Kidney (tissue), 14 donors: ENCODE results near the gene SLCO4A1. TPM values are rescaled to one million over a fixed set of nuclear protein-coding genes. Genes with fewer than 3 reads are reported as not detected.

Experiments
- DNase-seq, 5 donors: peaks; one replicate each; pipeline ENCODE4 v3.0.0-alpha.2; 2013 to 2020
- FAIRE-seq: peaks from 2 replicates; lab custom pipeline; 2012; peaks lifted over from hg19 to GRCh38; lab: Jason Lieb, UNC
- H3K27ac ChIP-seq, 2 donors: one replicate each; pipeline ENCODE4 v1.7.0; 2013; ENCODE audit warnings: low read depth in 2 of 2, low read length in 2 of 2, inconsistent platforms in 1 of 2
- H3K27me3 ChIP-seq: one replicate; pipeline ENCODE4 v1.7.1; 2013; ENCODE audit warnings: low read length, inconsistent platforms; ENCODE audit not compliant: control insufficient read depth, insufficient read depth
- H3K36me3 ChIP-seq, 3 donors: one replicate each; pipeline versions ENCODE4 v1.7.0 to v1.7.1; 2013; ENCODE audit warnings: low read length in 3 of 3, control low read depth in 1 of 3, inconsistent platforms in 1 of 3; ENCODE audit not compliant: insufficient read depth in 3 of 3, control insufficient read depth in 2 of 3
- H3K4me1 ChIP-seq, 3 donors: one replicate each; pipeline versions ENCODE4 v1.7.0 to v1.7.1; 2013; ENCODE audit warnings: low read length in 3 of 3, inconsistent platforms in 1 of 3, low read depth in 1 of 3; ENCODE audit not compliant: control insufficient read depth in 2 of 3, insufficient read depth in 2 of 3
- H3K4me3 ChIP-seq, 3 donors: one replicate each; pipeline versions ENCODE4 v1.7.0 to v1.8.1; 2013; ENCODE audit warnings: low read length in 3 of 3, control low read depth in 1 of 3, inconsistent platforms in 1 of 3
- H3K9ac ChIP-seq, 3 donors: one replicate each; pipeline versions ENCODE4 v1.7.0 to v1.7.1; 2013; ENCODE audit warnings: low read length in 3 of 3, control low read depth in 1 of 3, inconsistent platforms in 1 of 3
- H3K9me3 ChIP-seq, 3 donors: one replicate each; pipeline versions ENCODE4 v1.7.0 to v1.7.1; 2013; ENCODE audit warnings: low read length in 3 of 3, control low read depth in 1 of 3, inconsistent platforms in 1 of 3; ENCODE audit not compliant: control insufficient read depth in 2 of 3, insufficient read depth in 1 of 3
- intact Hi-C: fragments of 100-400 bp; cut with DNase I; formaldehyde crosslinking; loops from one replicate; pipeline ENCODE4 v1.11.1; 2022
- polyA plus RNA-seq: library from polyadenylated mRNA; stranded (reverse); fragments of 350-450 nt; fragmentation: Illumina TruSeq; extraction: RNeasy Lipid Tissue Mini Kit (QIAGEN cat#74804); gene quantifications from one replicate; pipeline ENCODE4 v1.2.3, GENCODE V29; 2014; ENCODE audit warnings: low read depth, low replicate concordance; ENCODE audit not compliant: insufficient read depth
- total RNA-seq: library from RNA; stranded (reverse); fragmentation: NEBNext Ultra II Directional; extraction: Animal tissue kit (Norgen Biotek cat#: 25700); gene quantifications from one replicate; pipeline ENCODE4 v1.2.1, GENCODE V29; 2021
- TF ChIP-seq, protein P1 (sequence below): IDR thresholded peaks from 3 replicates; pipeline ENCODE4 v1.5.1; 2012; ENCODE audit warnings: mild to moderate bottlenecking, moderate library complexity, borderline replicate concordance; ENCODE audit not compliant: insufficient read depth; ENCODE audit errors: extremely low read depth
- donor health status: control.
- donor health status: control.
- donor health status: control.
- donor health status: control.
- donor health status: control.
- donor health status: DM: yes; HTN: yes; CAD: no.
- donor health status: Normal renal cell carcinoma (clear cell type).

The SLCO4A1 gene
- total and polyA plus RNA-seq, 2 donors from 2014 or later = 12.4 to 80.3 TPM

- DNase-seq (peak in 1 of 5 donors; percentile 42), FAIRE-seq (no peak)
- H3K27ac ChIP-seq = no peak overlapping the region
Observed at GRCh38 chr20:62718546-62718945, 76.2 kb downstream of the SLCO4A1 start.

DNA sequence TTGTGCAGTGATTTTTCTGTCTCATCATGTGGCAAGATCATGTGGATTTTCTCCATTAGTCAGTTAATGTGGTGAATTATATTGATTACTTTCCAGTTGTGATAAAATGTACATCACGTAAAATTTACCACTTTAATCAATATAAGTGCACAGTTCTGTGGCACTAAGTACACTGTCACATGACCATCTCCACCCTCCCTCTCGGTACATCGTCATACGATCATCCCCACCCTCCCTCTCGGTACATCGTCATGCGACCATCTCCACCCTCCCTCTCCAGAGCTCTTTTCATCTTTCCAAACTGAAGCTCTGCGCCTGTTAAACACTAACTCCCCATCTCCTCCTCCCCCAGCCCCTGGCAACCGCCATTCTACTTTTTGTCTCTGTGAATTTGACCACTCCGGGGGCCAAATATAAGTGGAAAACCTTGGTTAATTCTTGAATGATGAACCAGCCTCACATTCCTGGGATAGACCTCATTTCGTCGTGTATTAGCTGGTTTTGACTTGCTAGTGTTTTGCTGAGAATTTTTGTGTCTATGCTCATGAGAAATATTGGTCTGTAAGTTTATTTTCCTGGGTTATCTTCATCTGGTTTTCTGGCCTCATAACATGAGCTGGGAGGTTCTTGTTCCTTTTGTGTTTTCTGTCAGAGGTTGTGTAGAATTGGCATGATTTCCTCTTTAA lies 77.1 kb downstream of the SLCO4A1 start:
- TF ChIP-seq, protein P1, sequence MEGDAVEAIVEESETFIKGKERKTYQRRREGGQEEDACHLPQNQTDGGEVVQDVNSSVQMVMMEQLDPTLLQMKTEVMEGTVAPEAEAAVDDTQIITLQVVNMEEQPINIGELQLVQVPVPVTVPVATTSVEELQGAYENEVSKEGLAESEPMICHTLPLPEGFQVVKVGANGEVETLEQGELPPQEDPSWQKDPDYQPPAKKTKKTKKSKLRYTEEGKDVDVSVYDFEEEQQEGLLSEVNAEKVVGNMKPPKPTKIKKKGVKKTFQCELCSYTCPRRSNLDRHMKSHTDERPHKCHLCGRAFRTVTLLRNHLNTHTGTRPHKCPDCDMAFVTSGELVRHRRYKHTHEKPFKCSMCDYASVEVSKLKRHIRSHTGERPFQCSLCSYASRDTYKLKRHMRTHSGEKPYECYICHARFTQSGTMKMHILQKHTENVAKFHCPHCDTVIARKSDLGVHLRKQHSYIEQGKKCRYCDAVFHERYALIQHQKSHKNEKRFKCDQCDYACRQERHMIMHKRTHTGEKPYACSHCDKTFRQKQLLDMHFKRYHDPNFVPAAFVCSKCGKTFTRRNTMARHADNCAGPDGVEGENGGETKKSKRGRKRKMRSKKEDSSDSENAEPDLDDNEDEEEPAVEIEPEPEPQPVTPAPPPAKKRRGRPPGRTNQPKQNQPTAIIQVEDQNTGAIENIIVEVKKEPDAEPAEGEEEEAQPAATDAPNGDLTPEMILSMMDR = no peak
- no peak overlapping the region for H3K27ac ChIP-seq
- peaks cover 0 to 2% (median 0%) of the 10 kb centered on the region in 3 donors for H3K4me1 ChIP-seq
- no peaks in the 10 kb centered on the region for H3K27me3 ChIP-seq
- DNase-seq (peak in 1 of 5 donors; percentile 7), FAIRE-seq (no peak)
- no peak overlapping the region for H3K9ac ChIP-seq
- intact Hi-C loops = no loop called here
- peaks cover 0 to 5% (median 0%) of the 10 kb centered on the region in 3 donors for H3K9me3 ChIP-seq
- no peak overlapping the region for H3K4me3 ChIP-seq
- no peaks in the 10 kb centered on the region for H3K36me3 ChIP-seq

More at GRCh38 chr20:62718546-62718945, 76.2 kb downstream of the SLCO4A1 start:
- TF ChIP-seq, protein P1 = no peak
- H3K4me3 ChIP-seq = no peak overlapping the region
- intact Hi-C loops = no loop called here
- no peaks in the 10 kb centered on the region for H3K27me3 ChIP-seq
- no peak overlapping the region for H3K9ac ChIP-seq
- H3K9me3 ChIP-seq = peaks cover 0 to 5% (median 0%) of the 10 kb centered on the region in 3 donors
- no peaks in the 10 kb centered on the region for H3K36me3 ChIP-seq
- H3K4me1 ChIP-seq = no peaks in the 10 kb centered on the region

Other genes starting within 250 kb of the SLCO4A1 start
- gene CABLES2, start 235.2 kb upstream of the SLCO4A1 start, total RNA-seq = 4.5 TPM
- 2.0 TPM for gene CABLES2, start 235.2 kb upstream of the SLCO4A1 start, polyA plus RNA-seq
- gene RBBP8NL, start 215.0 kb upstream of the SLCO4A1 start, total RNA-seq = 0.13 TPM
- 1.5 TPM for gene RBBP8NL, start 215.0 kb upstream of the SLCO4A1 start, polyA plus RNA-seq
- gene GATA5, start 166.5 kb upstream of the SLCO4A1 start, total RNA-seq = 1.0 TPM
- 6.9 TPM for gene GATA5, start 166.5 kb upstream of the SLCO4A1 start, polyA plus RNA-seq
- 0.09 TPM for gene NTSR1, start 66.3 kb downstream of the SLCO4A1 start, total RNA-seq
- gene NTSR1, start 66.3 kb downstream of the SLCO4A1 start, polyA plus RNA-seq = not detected
- 7.6 TPM for gene MRGBP, start 154.0 kb downstream of the SLCO4A1 start, total RNA-seq
- gene MRGBP, start 154.0 kb downstream of the SLCO4A1 start, polyA plus RNA-seq = 9.0 TPM
- 46.8 TPM for gene OGFR, start 162.3 kb downstream of the SLCO4A1 start, total RNA-seq
- gene OGFR, start 162.3 kb downstream of the SLCO4A1 start, polyA plus RNA-seq = 33.7 TPM
- 4.3 TPM for gene COL9A3, start 174.5 kb downstream of the SLCO4A1 start, total RNA-seq
- 2.3 TPM for gene COL9A3, start 174.5 kb downstream of the SLCO4A1 start, polyA plus RNA-seq
- 11.5 TPM for gene TCFL5, start 219.3 kb downstream of the SLCO4A1 start, total RNA-seq
- 6.1 TPM for gene TCFL5, start 219.3 kb downstream of the SLCO4A1 start, polyA plus RNA-seq